ENCODE data around the gene DSCAML1.

GRCh38 chr11:117601006-117601708 lies 195.9 kb downstream of the DSCAML1 start:
- TF ChIP-seq POLR2A (IDR thresholded peaks at IDR 0.05) (no peak), CTCF (IDR thresholded peaks at IDR 0.05) (no peak)

Measured in testis (tissue), 2 donors.